Peyer's patch (tissue), 4 donors: ENCODE results near the gene CENPA. TPM values are rescaled to one million over a fixed set of nuclear protein-coding genes. Genes with fewer than 3 reads are reported as not detected.
"Not testable (repeated sequence)": the region's sequence is repeated elsewhere in the genome, so short reads cannot be mapped to it uniquely, and the experiment has no call there.

ENCODE experiments used
- DNase-seq, 3 donors: peaks; one replicate each; pipeline ENCODE4 v3.0.0-alpha.2; 2017 to 2019
- H3K27ac ChIP-seq, 4 donors: fragments of 200-600 bp; sonication (generic); one replicate each; pipeline ENCODE4 v1.5.1; 2016 to 2019
- H3K27me3 ChIP-seq, 2 donors: fragments of 200-600 bp; sonication (generic); one replicate each; pipeline ENCODE4 v1.5.1; 2019
- H3K36me3 ChIP-seq, 3 donors: fragments of 200-600 bp; sonication (generic); one replicate each; pipeline ENCODE4 v1.5.1; 2016 to 2019
- H3K4me1 ChIP-seq, 4 donors: fragments of 200-600 bp; sonication (generic); one replicate each; pipeline ENCODE4 v1.5.1; 2016 to 2019
- H3K4me3 ChIP-seq, 4 donors: fragments of 200-600 bp; sonication (generic); 1 replicate in 3 of 4; 2 replicates in 1 of 4; pipeline ENCODE4 v1.5.1; 2016 to 2019; ENCODE audit warnings: mild to moderate bottlenecking in 1 of 4
- H3K9me3 ChIP-seq, 4 donors: fragments of 200-600 bp; sonication (generic); one replicate each; pipeline ENCODE4 v1.5.1; 2016 to 2019; ENCODE audit warnings: mild to moderate bottlenecking in 1 of 4
- CTCF ChIP-seq, 6 experiments: fragments of 450-650 bp in 4 of 6; fragments of 200-600 bp in 2 of 6; sonication (generic) in 1 of 6; IDR thresholded peaks; one replicate each; pipeline ENCODE4 v1.5.1; 2017 to 2019; ENCODE audit warnings: antibody characterized with exemption in 6 of 6, mild to moderate bottlenecking in 3 of 6, moderate library complexity in 1 of 6
- POLR2A ChIP-seq, 2 donors: fragments of 450-650 bp; IDR thresholded peaks; one replicate each; pipeline ENCODE4 v1.5.1; 2017; ENCODE audit warnings: antibody characterized with exemption in 2 of 2, mild to moderate bottlenecking in 2 of 2, moderate library complexity in 2 of 2
- total RNA-seq, 4 donors: library from RNA; depleted of rRNA; stranded (reverse); fragments of >200 nt; gene quantifications; one replicate each; pipeline ENCODE4 v1.1.0, GENCODE V29; 2016

Gene CENPA
- total RNA-seq, 4 donors from 2014 or later = 1.6 to 2.1 TPM; not detected in 2

DNA sequence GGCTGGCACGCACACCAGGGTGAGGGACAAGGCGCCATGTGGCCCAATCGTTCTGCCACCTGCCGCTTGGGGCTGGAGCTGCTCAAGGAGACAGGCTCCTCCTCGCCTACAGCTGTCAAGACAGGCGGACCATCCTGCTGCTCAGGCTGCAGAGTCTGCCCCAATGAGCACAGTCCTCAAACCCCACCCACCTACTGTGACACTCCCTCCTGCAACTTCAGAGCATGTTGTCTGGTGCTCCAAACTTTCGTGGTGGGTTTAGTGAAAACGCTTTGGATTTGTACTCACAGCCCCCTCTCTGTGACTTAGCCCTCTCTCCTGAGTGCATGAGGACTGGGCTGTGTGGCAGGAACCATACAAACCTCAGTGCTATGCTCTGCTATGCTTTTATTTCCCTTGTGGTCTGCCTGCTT, 45.0 kb upstream of the CENPA start:
- H3K9me3 ChIP-seq = no peaks in the 10 kb centered on the region
- no peaks in the 10 kb centered on the region for H3K27me3 ChIP-seq
- no peak overlapping the region for H3K27ac ChIP-seq
- H3K4me1 ChIP-seq = peaks cover 0 to 3% (median 0%) of the 10 kb centered on the region in 4 donors
- no peak overlapping the region for H3K4me3 ChIP-seq
- TF ChIP-seq POLR2A (IDR thresholded peaks at IDR 0.05) (no peak), CTCF (IDR thresholded peaks at IDR 0.05) (peak in 1 of 6 experiments; percentile 12)
- no peak for DNase-seq
- H3K36me3 ChIP-seq = no peaks in the 10 kb centered on the region

- Histone ChIP-seq H3K27me3 (no peaks in the 10 kb centered on the region), H3K4me3 (no peak overlapping the region), H3K9me3 (no peaks in the 10 kb centered on the region), H3K36me3 (no peaks in the 10 kb centered on the region), H3K4me1 (peaks cover 0 to 3% (median 0%) of the 10 kb centered on the region in 4 donors), H3K27ac (no peak overlapping the region)
- DNase-seq = no peak
- TF ChIP-seq POLR2A (IDR thresholded peaks at IDR 0.05) (no peak), CTCF (IDR thresholded peaks at IDR 0.05) (no peak)
Observed at GRCh38 chr2:26742048-26742770, 43.6 kb upstream of the CENPA start.

DNA sequence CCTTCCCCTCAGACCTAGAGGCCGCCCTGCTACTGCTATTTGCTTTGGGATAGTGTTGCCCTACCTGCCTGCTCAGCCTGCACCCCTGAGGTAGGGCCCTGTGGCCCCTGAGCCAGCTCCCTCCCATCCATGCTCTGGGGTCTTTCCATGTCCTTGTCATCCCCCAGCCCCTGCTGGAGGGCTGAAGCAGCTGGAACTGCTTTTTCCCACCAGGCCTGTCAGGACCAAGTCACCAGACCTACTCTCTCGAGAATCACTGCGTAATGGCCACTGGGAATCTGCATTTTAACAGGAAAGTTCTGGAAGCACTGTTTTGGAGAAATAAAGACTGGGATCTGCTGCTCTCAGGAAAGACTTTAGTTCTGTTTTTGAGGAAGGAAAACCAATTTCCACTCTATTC, 42.0 kb upstream of the CENPA start:
- TF ChIP-seq POLR2A (IDR thresholded peaks at IDR 0.05) = no peak
- TF ChIP-seq CTCF (IDR thresholded peaks at IDR 0.05) = no peak
- Histone ChIP-seq H3K27ac (no peak overlapping the region), H3K4me1 (peaks cover 0 to 3% (median 0%) of the 10 kb centered on the region in 4 donors), H3K9me3 (no peaks in the 10 kb centered on the region), H3K4me3 (no peak overlapping the region), H3K27me3 (no peaks in the 10 kb centered on the region), H3K36me3 (no peaks in the 10 kb centered on the region)
- DNase-seq = no peak

GRCh38 chr2:26744953-26745352, 40.9 kb upstream of the CENPA start:
- Histone ChIP-seq H3K4me1 (peaks cover 0 to 3% (median 0%) of the 10 kb centered on the region in 4 donors), H3K36me3 (no peaks in the 10 kb centered on the region), H3K4me3 (no peak overlapping the region), H3K27me3 (no peaks in the 10 kb centered on the region), H3K27ac (no peak overlapping the region), H3K9me3 (no peaks in the 10 kb centered on the region)
- no peak for DNase-seq
- TF ChIP-seq POLR2A (IDR thresholded peaks at IDR 0.05) = no peak

GRCh38 chr2:26745609-26746327, 40.1 kb upstream of the CENPA start:
- peak; percentile 77 to 92 (median 82) for DNase-seq
- Histone ChIP-seq H3K36me3 (no peaks in the 10 kb centered on the region), H3K27ac (no peak overlapping the region), H3K27me3 (no peaks in the 10 kb centered on the region), H3K9me3 (no peaks in the 10 kb centered on the region), H3K4me1 (peaks cover 0 to 3% (median 0%) of the 10 kb centered on the region in 4 donors), H3K4me3 (no peak overlapping the region)
- TF ChIP-seq CTCF (IDR thresholded peaks at IDR 0.05) (peak; percentile 64 to 91 (median 86)), POLR2A (IDR thresholded peaks at IDR 0.05) (no peak)

DNA sequence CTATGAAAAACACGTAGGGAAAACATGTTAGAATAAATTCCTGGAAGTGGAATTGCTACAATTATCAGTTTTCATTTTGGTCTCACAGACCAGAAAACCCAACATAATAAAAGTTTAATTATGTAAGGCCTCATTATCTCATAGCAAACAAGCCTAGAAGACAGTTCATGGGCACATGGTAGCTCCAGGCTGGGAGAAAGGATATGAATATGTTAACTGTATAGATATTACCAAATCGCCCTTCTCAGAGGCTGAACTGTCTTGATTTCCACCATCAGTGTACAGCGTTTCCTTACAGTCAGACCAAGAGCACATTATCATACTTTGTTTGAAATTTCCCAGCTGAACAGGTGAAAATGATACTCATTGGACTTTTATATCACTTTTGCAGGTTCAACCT, 38.9 kb upstream of the CENPA start:
- TF ChIP-seq POLR2A (IDR thresholded peaks at IDR 0.05) (no peak), CTCF (IDR thresholded peaks at IDR 0.05) (no peak)
- DNase-seq = no peak
- Histone ChIP-seq H3K9me3 (no peaks in the 10 kb centered on the region), H3K27me3 (no peaks in the 10 kb centered on the region), H3K4me1 (peaks cover 0 to 3% (median 0%) of the 10 kb centered on the region in 4 donors), H3K4me3 (no peak overlapping the region), H3K36me3 (no peaks in the 10 kb centered on the region), H3K27ac (no peak overlapping the region)

- not testable (repeated sequence) for H3K36me3 ChIP-seq, H3K4me1 ChIP-seq, H3K9me3 ChIP-seq, H3K4me3 ChIP-seq, DNase-seq, H3K27ac ChIP-seq, H3K27me3 ChIP-seq
Observed at GRCh38 chr2:26749787-26750420, 36.0 kb upstream of the CENPA start.

DNA sequence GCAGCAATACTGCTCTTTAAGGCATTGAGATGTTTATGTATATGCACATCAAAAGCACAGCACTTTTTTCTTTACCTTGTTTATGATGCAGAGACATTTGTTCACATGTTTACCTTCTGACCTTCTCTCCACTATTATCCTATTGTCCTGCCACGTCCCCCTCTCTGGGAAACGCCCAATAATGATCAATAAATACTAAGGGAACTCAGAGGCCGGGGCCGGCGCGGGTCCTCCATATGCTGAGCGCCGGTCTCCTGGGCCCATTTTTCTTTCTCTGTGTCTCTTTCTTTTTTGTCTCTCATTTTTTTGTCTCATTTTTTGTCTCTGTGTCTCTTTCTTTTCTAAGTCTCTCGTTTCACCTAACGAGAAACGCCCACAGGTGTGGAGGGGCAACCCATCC, 35.4 kb upstream of the CENPA start:
- H3K4me1 ChIP-seq, H3K27ac ChIP-seq, H3K4me3 ChIP-seq, H3K36me3 ChIP-seq, DNase-seq, H3K9me3 ChIP-seq, H3K27me3 ChIP-seq: not testable (repeated sequence)
